Tibial artery (tissue), 4 donors: Measurements from ENCODE around the gene SENP1.

Source experiments
- DNase-seq, 2 donors: peaks; one replicate each; pipeline ENCODE4 v3.0.0-alpha.2; 2019
- H3K27ac ChIP-seq, 2 donors: fragments of 200-600 bp; sonication (generic) in 1 of 2; 1 replicate in 1 of 2; 2 replicates in 1 of 2; pipeline ENCODE4 v1.5.1; 2018 to 2019; ENCODE audit warnings: mild to moderate bottlenecking in 1 of 2
- H3K27me3 ChIP-seq, 2 donors: fragments of 200-600 bp; sonication (generic) in 1 of 2; one replicate each; pipeline versions ENCODE4 v1.5.1 to v1.6.0; 2016 to 2019
- H3K36me3 ChIP-seq, 3 donors: fragments of 200-600 bp; sonication (generic) in 2 of 3; one replicate each; pipeline ENCODE4 v1.5.1; 2016 to 2019; ENCODE audit warnings: mild to moderate bottlenecking in 2 of 3
- H3K4me1 ChIP-seq, 4 donors: fragments of 200-600 bp; sonication (generic) in 2 of 4; 1 replicate in 3 of 4; 2 replicates in 1 of 4; pipeline ENCODE4 v1.5.1; 2016 to 2019
- H3K4me3 ChIP-seq, 2 donors: fragments of 200-600 bp; sonication (generic) in 1 of 2; 1 replicate in 1 of 2; 2 replicates in 1 of 2; pipeline ENCODE4 v1.5.1; 2018 to 2019; ENCODE audit warnings: mild to moderate bottlenecking in 2 of 2
- H3K9me3 ChIP-seq, 3 donors: fragments of 200-600 bp; sonication (generic) in 1 of 3; one replicate each; pipeline ENCODE4 v1.5.1; 2016 to 2019
- CTCF ChIP-seq, 2 experiments: fragments of 200-600 bp in 1 of 2; fragments of 450-650 bp in 1 of 2; IDR thresholded peaks; one replicate each; pipeline ENCODE4 v1.5.1; 2017 to 2019; ENCODE audit warnings: antibody characterized with exemption in 2 of 2, mild to moderate bottlenecking in 1 of 2, moderate library complexity in 1 of 2
- intact Hi-C: fragments of 100-400 bp; cut with DNase I; formaldehyde crosslinking; loops from one replicate; pipeline ENCODE4 v1.15.0; 2023; ENCODE audit warnings: low total_unique reads

The SENP1 gene

GRCh38 chr12:47993491-47993890 is 112.4 kb downstream of the SENP1 start:
- no peak for TF ChIP-seq CTCF (IDR thresholded peaks at IDR 0.05)
- Histone ChIP-seq H3K4me3 (no peak overlapping the region), H3K27ac (no peak overlapping the region), H3K27me3 (peaks cover 0 to 16% of the 10 kb centered on the region in 2 donors), H3K36me3 (no peaks in the 10 kb centered on the region), H3K4me1 (peaks cover 0 to 9% (median 0%) of the 10 kb centered on the region in 4 donors), H3K9me3 (no peaks in the 10 kb centered on the region)
- intact Hi-C loops: no loop called here
- no peak for DNase-seq
